Common myeloid progenitor, CD34-positive (primary cell): ENCODE results near the gene PPFIA3.
A peak's percentile ranks its signal among the peaks of the same experiment; 100 is the strongest.

Experiments
- CTCF ChIA-PET: fragments of 350-600 bp; sonication (Branson Sonifier 250); formaldehyde crosslinking; loops from one replicate; lab custom pipeline; 2021; ENCODE audit warnings: antibody characterized with exemption; lab: Charles Lee
- POLR2A ChIA-PET: fragments of 350-600 bp; sonication (Branson Sonifier 250); formaldehyde crosslinking; loops from one replicate; lab custom pipeline; 2021; ENCODE audit warnings: antibody characterized with exemption; lab: Charles Lee
- DNase-seq, 3 donors: peaks; one replicate each; pipeline versions ENCODE4 v3.0.0 to v3.0.0-alpha.2; 2013
- H3K27ac ChIP-seq, 2 experiments: 1 replicate in 1 of 2; 2 replicates in 1 of 2; pipeline ENCODE4 v1.7.0; 2013; ENCODE audit warnings: inconsistent platforms in 2 of 2, low read length in 2 of 2, mild to moderate bottlenecking in 2 of 2, low read depth in 1 of 2, moderate library complexity in 1 of 2; ENCODE audit not compliant: severe bottlenecking in 2 of 2, insufficient read depth in 1 of 2, poor library complexity in 1 of 2
- H3K27me3 ChIP-seq, 5 experiments: replicated peaks in 2 of 5; 1 replicate in 3 of 5; 2 replicates in 2 of 5; pipeline versions ENCODE4 v1.6.1 to v1.7.0; 2013; ENCODE audit warnings: low read length in 4 of 5, mild to moderate bottlenecking in 2 of 5, moderate library complexity in 2 of 5, inconsistent platforms in 1 of 5; ENCODE audit not compliant: insufficient read depth in 5 of 5, control insufficient read depth in 4 of 5
- H3K36me3 ChIP-seq, 4 experiments: 1 replicate in 2 of 4; 2 replicates in 2 of 4; pipeline versions ENCODE4 v1.6.1 to v1.7.0; 2013; ENCODE audit warnings: low read length in 3 of 4, control low read depth in 1 of 4, mild to moderate bottlenecking in 1 of 4; ENCODE audit not compliant: control insufficient read depth in 4 of 4, insufficient read depth in 4 of 4
- H3K4me1 ChIP-seq, 4 experiments: 1 replicate in 3 of 4; 2 replicates in 1 of 4; pipeline versions ENCODE4 v1.6.1 to v1.7.1; 2013; ENCODE audit warnings: low read length in 3 of 4, mild to moderate bottlenecking in 3 of 4, control low read depth in 1 of 4, inconsistent platforms in 1 of 4, moderate library complexity in 1 of 4; ENCODE audit not compliant: control insufficient read depth in 4 of 4, insufficient read depth in 4 of 4; ENCODE audit errors: control extremely low read depth in 1 of 4
- H3K4me3 ChIP-seq, 7 experiments: 1 replicate in 4 of 7; 2 replicates in 3 of 7; pipeline versions ENCODE4 v1.5.1 to v1.7.0; 2013; ENCODE audit warnings: mild to moderate bottlenecking in 7 of 7, low read length in 6 of 7, moderate library complexity in 6 of 7, inconsistent platforms in 2 of 7, low read depth in 2 of 7, control low read depth in 1 of 7; ENCODE audit not compliant: insufficient read depth in 4 of 7, control insufficient read depth in 1 of 7; ENCODE audit errors: extremely low read depth in 1 of 7
- H3K9me3 ChIP-seq, 5 experiments: 1 replicate in 4 of 5; 2 replicates in 1 of 5; pipeline versions ENCODE4 v1.6.1 to v1.7.1; 2013; ENCODE audit warnings: low read length in 4 of 5, mild to moderate bottlenecking in 2 of 5, inconsistent platforms in 1 of 5, low read depth in 1 of 5, moderate library complexity in 1 of 5; ENCODE audit not compliant: control insufficient read depth in 4 of 5, insufficient read depth in 2 of 5; ENCODE audit errors: control extremely low read depth in 1 of 5
- WGBS: methylation state at CpG from one replicate; pipeline ENCODE4 v1.1.5; 2013; ENCODE audit not compliant: insufficient coverage; 5-methylcytosine and 5-hydroxymethylcytosine counted together

PPFIA3 gene

GRCh38 chr19:49193822-49194394 is 74.6 kb downstream of the PPFIA3 start:
- Histone ChIP-seq H3K36me3 (no peaks in the 10 kb centered on the region), H3K4me3 (no peak overlapping the region), H3K27ac (no peak overlapping the region), H3K4me1 (peaks cover 0 to 5% (median 1%) of the 10 kb centered on the region in 4 experiments), H3K9me3 (no peaks in the 10 kb centered on the region), H3K27me3 (peaks cover 0 to 2% (median 0%) of the 10 kb centered on the region in 5 experiments)
- no peak for DNase-seq
- POLR2A ChIA-PET = no interaction called here
- WGBS = 98% methylated on average over 4 of the region's 6 CpGs
- CTCF ChIA-PET = interaction anchor here (1.5 kb wide), 1 partner anchor 10 kb away, joined by 4 read pairs; no protein-coding TSS in a partner anchor

GRCh38 chr19:49194408-49194807 is 75.1 kb downstream of the PPFIA3 start:
- no peak overlapping the region for H3K4me3 ChIP-seq
- H3K9me3 ChIP-seq = no peaks in the 10 kb centered on the region
- POLR2A ChIA-PET = no interaction called here
- H3K27me3 ChIP-seq = peaks cover 0 to 2% (median 0%) of the 10 kb centered on the region in 5 experiments
- CTCF ChIA-PET = interaction anchor here (0.7 to 1.5 kb wide), 2 partner anchors 10 to 12 kb away, joined by 3 to 4 read pairs; no protein-coding TSS in a partner anchor
- no peaks in the 10 kb centered on the region for H3K36me3 ChIP-seq
- DNase-seq = no peak
- H3K27ac ChIP-seq = no peak overlapping the region
- WGBS = 100% methylated on average over 4 of the region's 4 CpGs
- peaks cover 0 to 3% (median 0%) of the 10 kb centered on the region in 4 experiments for H3K4me1 ChIP-seq

- no peak for DNase-seq
- POLR2A ChIA-PET = no interaction called here
- CTCF ChIA-PET = interaction anchor here (0.7 to 4.7 kb wide), 3 partner anchors 10 to 99 kb away, joined by 3 to 34 read pairs (median 18); no protein-coding TSS in a partner anchor
- H3K9me3 ChIP-seq = no peaks in the 10 kb centered on the region
- 96% methylated on average over 35 of the region's 40 CpGs for WGBS
- H3K27ac ChIP-seq = no peak overlapping the region
- no peaks in the 10 kb centered on the region for H3K4me1 ChIP-seq
- no peaks in the 10 kb centered on the region for H3K36me3 ChIP-seq
- H3K4me3 ChIP-seq = no peak overlapping the region
- peaks cover 0 to 2% (median 0%) of the 10 kb centered on the region in 5 experiments for H3K27me3 ChIP-seq
Measured at GRCh38 chr19:49196527-49197240, 77.3 kb downstream of the PPFIA3 start.

GRCh38 chr19:49200238-49200862 is 81.0 kb downstream of the PPFIA3 start:
- ChIA-PET POLR2A (interaction anchor here (0.5 kb wide), 1 partner anchor 694 kb away, joined by 3 read pairs; no protein-coding TSS in a partner anchor), CTCF (interaction anchor here (0.7 to 4.7 kb wide), 6 partner anchors 13 to 102 kb away, joined by 3 to 34 read pairs (median 7); partner anchors contain the start of gene LIN7B)
- Histone ChIP-seq H3K4me3 (no peak overlapping the region), H3K36me3 (no peaks in the 10 kb centered on the region), H3K27ac (no peak overlapping the region), H3K27me3 (no peaks in the 10 kb centered on the region), H3K4me1 (no peaks in the 10 kb centered on the region), H3K9me3 (no peaks in the 10 kb centered on the region)
- WGBS = 96% methylated on average over 23 of the region's 29 CpGs
- DNase-seq = peak; percentile 15 to 27 (median 18)
